Measurements from ENCODE around the gene DNAI2.

GRCh38 chr17:74249590-74250270 lies 24.3 kb upstream of the DNAI2 start:
- no peak for TF ChIP-seq POLR2AphosphoS5 (IDR thresholded peaks at IDR 0.05; ENCODE audit: borderline replicate concordance, low read depth, low read length)
- TF ChIP-seq EZH2 (IDR thresholded peaks at IDR 0.05), result no peak
